OCI-LY7 (cell line): ENCODE data around the gene CTNNA2. TPM values are rescaled to one million over a fixed set of nuclear protein-coding genes. Genes with fewer than 3 reads are reported as not detected.

ENCODE experiments used
- BruUV-seq: library from RNA; stranded (reverse); fragments of 400-500 nt; replicated peaks from 2 replicates; lab custom pipeline; 2021; lab: Mats Ljungman, UMichigan
- CTCF ChIA-PET: fragments of 300-600 bp; sonication (Branson Sonifier 250); formaldehyde crosslinking; loops from one replicate; lab custom pipeline; 2022; ENCODE audit warnings: antibody characterized with exemption; ENCODE audit not compliant: unreplicated experiment; lab: Charles Lee
- POLR2A ChIA-PET: fragments of 300-600 bp; sonication (Branson Sonifier 250); formaldehyde crosslinking; loops from one replicate; lab custom pipeline; 2022; ENCODE audit warnings: antibody characterized with exemption; lab: Charles Lee
- DNase-seq: peaks from one replicate; pipeline ENCODE4 v3.0.0-alpha.2; 2015; ENCODE audit warnings: low spot score
- H2AFZ ChIP-seq: fragments of 200-600 bp; sonication (generic), shearing (Covaris generic); 2 replicates; pipeline ENCODE4 v1.6.1; 2014; ENCODE audit warnings: mild to moderate bottlenecking, antibody characterized with exemption, low read length, moderate library complexity
- H3K27ac ChIP-seq: fragments of 200-600 bp; sonication (generic); 2 replicates; pipeline ENCODE4 v1.5.1; 2014; ENCODE audit warnings: mixed run types, low read depth, mild to moderate bottlenecking, moderate library complexity, low read length, inconsistent platforms; ENCODE audit not compliant: poor library complexity, severe bottlenecking
- H3K36me3 ChIP-seq: fragments of 200-600 bp; sonication (generic); 2 replicates; pipeline ENCODE4 v1.6.1; 2014; ENCODE audit warnings: mild to moderate bottlenecking, antibody characterized with exemption, low read length, moderate library complexity, mixed read lengths; ENCODE audit not compliant: insufficient read depth
- H3K4me1 ChIP-seq: fragments of 200-600 bp; sonication (generic); 2 replicates; pipeline ENCODE4 v1.5.1; 2014; ENCODE audit warnings: mild to moderate bottlenecking, low read length; ENCODE audit not compliant: insufficient read depth, poor library complexity, severe bottlenecking
- H3K4me2 ChIP-seq: fragments of 200-600 bp; sonication (generic); 2 replicates; pipeline ENCODE4 v1.6.1; 2014; ENCODE audit warnings: mild to moderate bottlenecking, low read length
- H3K4me3 ChIP-seq: fragments of 200-600 bp; sonication (generic); 2 replicates; pipeline ENCODE4 v1.5.1; 2014; ENCODE audit warnings: mild to moderate bottlenecking, low read depth, low read length; ENCODE audit not compliant: poor library complexity, severe bottlenecking
- H3K79me2 ChIP-seq: fragments of 200-600 bp; sonication (generic); 2 replicates; pipeline ENCODE4 v1.6.1; 2016; ENCODE audit warnings: low read depth, mild to moderate bottlenecking, low read length, moderate library complexity, mixed read lengths; ENCODE audit not compliant: insufficient read depth
- H3K9me2 ChIP-seq: fragments of 200-600 bp; sonication (generic); 2 replicates; pipeline ENCODE4 v1.6.1; 2016; ENCODE audit warnings: mild to moderate bottlenecking, low read length, mixed read lengths; ENCODE audit not compliant: insufficient read depth
- H3K9me3 ChIP-seq: fragments of 200-600 bp; sonication (generic); 2 replicates; pipeline ENCODE4 v1.6.1; 2014; ENCODE audit warnings: mild to moderate bottlenecking, mixed run types, low read length, mixed read lengths
- H4K20me1 ChIP-seq: fragments of 200-600 bp; sonication (generic); 2 replicates; pipeline ENCODE4 v1.6.1; 2014; ENCODE audit warnings: mild to moderate bottlenecking, antibody characterized with exemption, low read length, moderate library complexity, mixed read lengths; ENCODE audit not compliant: insufficient read depth
- EZH2phosphoT487 ChIP-seq: fragments of 200-600 bp; sonication (generic); IDR thresholded peaks from 2 replicates; pipeline ENCODE4 v1.6.1; 2018; ENCODE audit warnings: low read depth, borderline replicate concordance, mild to moderate bottlenecking, mixed run types, antibody characterized with exemption, low read length, moderate library complexity, mixed read lengths
- intact Hi-C: fragments of 100-400 bp; cut with micrococcal nuclease; formaldehyde crosslinking; loops from one replicate; pipeline ENCODE4 v1.10.0; 2022; ENCODE audit not compliant: unreplicated experiment
- total RNA-seq, 2 experiments: library from RNA; depleted of rRNA in 1 of 2; stranded (reverse); fragments of >200 nt in 1 of 2; shearing (Covaris generic) in 1 of 2; gene quantifications; 2 replicates each; pipeline ENCODE4 v1.2.3, GENCODE V29; 2014 to 2022
- TF ChIP-seq, protein P1 (sequence below): fragments of 200-600 bp; sonication (generic); conservative IDR thresholded peaks from 2 replicates; pipeline ENCODE4 v1.5.1; 2014; ENCODE audit warnings: mild to moderate bottlenecking, antibody characterized with exemption, low read length, moderate library complexity, mixed read lengths

Gene CTNNA2
- total RNA-seq, 2 experiments from 2014 or later = 0.19 to 2.7 TPM

DNA sequence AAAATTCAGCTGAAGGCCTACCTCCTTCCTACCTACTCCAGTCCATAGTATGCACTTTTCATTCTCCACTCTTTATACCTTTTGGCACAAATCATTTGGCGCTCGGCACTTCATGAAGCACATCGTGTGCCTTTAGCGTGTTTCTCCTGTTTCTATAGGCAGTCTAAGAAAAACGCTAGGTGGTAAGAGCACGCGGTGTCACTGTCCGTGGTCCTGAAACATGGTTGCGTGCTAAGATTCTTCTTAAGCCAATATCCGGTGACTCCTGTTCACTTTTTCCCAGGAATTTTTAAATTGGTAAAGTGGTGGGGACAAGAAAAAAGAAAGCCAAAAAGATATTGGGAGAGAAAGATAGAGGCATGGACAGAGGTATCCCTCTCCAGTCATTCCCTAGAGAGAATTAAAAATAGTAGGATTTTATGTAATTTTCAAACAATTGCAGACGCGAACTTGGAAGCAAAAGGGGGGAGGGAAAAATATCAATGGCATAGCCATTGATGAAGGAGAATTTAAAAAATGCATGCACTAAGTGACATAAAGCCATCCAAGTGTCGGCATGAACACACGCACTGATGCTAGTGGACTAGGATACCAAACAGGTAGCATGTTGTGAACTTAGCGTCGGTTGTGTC is 1.4 kb upstream of the CTNNA2 start:
- TF ChIP-seq, protein P1, sequence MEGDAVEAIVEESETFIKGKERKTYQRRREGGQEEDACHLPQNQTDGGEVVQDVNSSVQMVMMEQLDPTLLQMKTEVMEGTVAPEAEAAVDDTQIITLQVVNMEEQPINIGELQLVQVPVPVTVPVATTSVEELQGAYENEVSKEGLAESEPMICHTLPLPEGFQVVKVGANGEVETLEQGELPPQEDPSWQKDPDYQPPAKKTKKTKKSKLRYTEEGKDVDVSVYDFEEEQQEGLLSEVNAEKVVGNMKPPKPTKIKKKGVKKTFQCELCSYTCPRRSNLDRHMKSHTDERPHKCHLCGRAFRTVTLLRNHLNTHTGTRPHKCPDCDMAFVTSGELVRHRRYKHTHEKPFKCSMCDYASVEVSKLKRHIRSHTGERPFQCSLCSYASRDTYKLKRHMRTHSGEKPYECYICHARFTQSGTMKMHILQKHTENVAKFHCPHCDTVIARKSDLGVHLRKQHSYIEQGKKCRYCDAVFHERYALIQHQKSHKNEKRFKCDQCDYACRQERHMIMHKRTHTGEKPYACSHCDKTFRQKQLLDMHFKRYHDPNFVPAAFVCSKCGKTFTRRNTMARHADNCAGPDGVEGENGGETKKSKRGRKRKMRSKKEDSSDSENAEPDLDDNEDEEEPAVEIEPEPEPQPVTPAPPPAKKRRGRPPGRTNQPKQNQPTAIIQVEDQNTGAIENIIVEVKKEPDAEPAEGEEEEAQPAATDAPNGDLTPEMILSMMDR = no peak
- no peak for TF ChIP-seq EZH2phosphoT487
- Histone ChIP-seq H3K79me2 (no peaks in the 10 kb centered on the region), H3K9me2 (no peaks in the 10 kb centered on the region), H3K4me1 (no peaks in the 10 kb centered on the region), H4K20me1 (no peaks in the 10 kb centered on the region), H2AFZ (no peak overlapping the region), H3K36me3 (no peaks in the 10 kb centered on the region), H3K4me2 (no peak overlapping the region), H3K27ac (no peak overlapping the region), H3K4me3 (no peak overlapping the region), H3K9me3 (no peaks in the 10 kb centered on the region)
- CTCF ChIA-PET = no interaction called here
- BruUV-seq = no TSS peak
- peak; percentile 2 for DNase-seq
- intact Hi-C loops = no loop called here
- POLR2A ChIA-PET = no interaction called here

DNA sequence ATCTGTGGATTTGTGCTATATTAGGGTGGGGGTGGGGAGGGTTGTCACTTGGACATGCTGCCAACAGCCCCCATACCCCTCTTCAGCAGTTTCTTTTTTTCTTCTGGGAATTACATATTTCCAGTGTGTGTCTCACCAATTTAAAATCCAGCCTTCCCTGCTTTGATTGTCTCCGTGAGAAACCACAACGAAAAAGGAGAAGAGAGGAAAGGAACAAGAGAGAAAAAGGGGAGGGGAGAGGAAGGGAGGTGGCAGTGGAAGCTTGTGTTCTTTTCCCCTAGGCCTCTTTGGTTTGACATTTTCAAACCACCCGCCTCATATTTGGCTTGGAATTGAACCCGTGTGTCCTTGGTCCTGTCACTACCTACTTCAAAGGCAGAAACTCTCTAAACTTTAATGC is 860 bp downstream of the CTNNA2 start:
- BruUV-seq = no TSS peak

GRCh38 chr2:79529636-79530035 is 16.8 kb downstream of the CTNNA2 start:
- CTCF ChIA-PET = no interaction called here

More for the DNA sequence above, 860 bp downstream of the CTNNA2 start:
- Histone ChIP-seq H2AFZ (no peak overlapping the region), H3K4me3 (no peak overlapping the region), H3K9me3 (no peaks in the 10 kb centered on the region), H3K4me1 (no peaks in the 10 kb centered on the region), H3K4me2 (no peak overlapping the region), H3K36me3 (no peaks in the 10 kb centered on the region), H3K9me2 (no peaks in the 10 kb centered on the region), H3K27ac (no peak overlapping the region), H3K79me2 (no peaks in the 10 kb centered on the region), H4K20me1 (no peaks in the 10 kb centered on the region)
- intact Hi-C loops = no loop called here
- no peak for DNase-seq
- no peak for TF ChIP-seq EZH2phosphoT487
- TF ChIP-seq, protein P1 = no peak
- ChIA-PET POLR2A (no interaction called here), CTCF (no interaction called here)

More at GRCh38 chr2:79529636-79530035, 16.8 kb downstream of the CTNNA2 start:
- no peak for DNase-seq
- POLR2A ChIA-PET = interaction anchor here (0.6 kb wide), 2 partner anchors 23 to 792 kb away, joined by 3 read pairs; no protein-coding TSS in a partner anchor
- BruUV-seq = no TSS peak
- Histone ChIP-seq H3K36me3 (no peaks in the 10 kb centered on the region), H3K9me2 (no peaks in the 10 kb centered on the region), H3K9me3 (no peaks in the 10 kb centered on the region), H4K20me1 (0 out of 2 replicates have a peak, but pooled peaks cover 3% of the 10 kb centered on the region), H3K79me2 (no peaks in the 10 kb centered on the region), H3K4me3 (no peak overlapping the region), H2AFZ (no peak overlapping the region), H3K4me1 (no peaks in the 10 kb centered on the region), H3K4me2 (no peak overlapping the region), H3K27ac (no peak overlapping the region)
- no peak for TF ChIP-seq EZH2phosphoT487
- TF ChIP-seq, protein P1 = no peak
- intact Hi-C loops = no loop called here
